GM23338 (cell line): ENCODE data around the gene NSMCE1. TPM values are rescaled to one million over a fixed set of nuclear protein-coding genes. Genes with fewer than 3 reads are reported as not detected.
"Not testable (repeated sequence)": the region's sequence is repeated elsewhere in the genome, so short reads cannot be mapped to it uniquely, and the experiment has no call there.

ENCODE experiments used
- ATAC-seq: fragments of 200-7000 bp; cut with Tn5 transposase; 3 replicates; pipeline ENCODE4 v1.9.1; 2020
- DNase-seq: peaks from one replicate; pipeline ENCODE4 v3.0.0-alpha.2; 2015; ENCODE audit warnings: low spot score
- H2AFZ ChIP-seq: fragments of 200-600 bp; sonication (generic); 2 replicates; pipeline ENCODE4 v1.8.0; 2016; ENCODE audit warnings: antibody characterized with exemption, mild to moderate bottlenecking, moderate library complexity
- H3F3A ChIP-seq: fragments of 200-600 bp; sonication (generic); replicated peaks from 2 replicates; pipeline ENCODE4 v1.8.0; 2017; ENCODE audit warnings: antibody characterized with exemption, mixed run types, low read depth
- H3K27ac ChIP-seq: fragments of 200-600 bp; sonication (generic); 2 replicates; pipeline ENCODE4 v1.6.1; 2016; ENCODE audit warnings: low read depth
- H3K27me3 ChIP-seq: fragments of 200-600 bp; sonication (generic); 2 replicates; pipeline ENCODE4 v1.8.0; 2016; ENCODE audit warnings: mild to moderate bottlenecking, mixed run types, moderate library complexity; ENCODE audit not compliant: insufficient read depth
- H3K36me3 ChIP-seq: fragments of 200-600 bp; sonication (generic); 2 replicates; pipeline ENCODE4 v1.8.0; 2016; ENCODE audit warnings: mild to moderate bottlenecking; ENCODE audit not compliant: insufficient read depth
- H3K4me1 ChIP-seq: fragments of 200-600 bp; sonication (generic); 2 replicates; pipeline ENCODE4 v1.8.0; 2016; ENCODE audit warnings: mild to moderate bottlenecking, moderate library complexity; ENCODE audit not compliant: insufficient read depth
- H3K4me2 ChIP-seq: fragments of 200-600 bp; sonication (generic); 2 replicates; pipeline ENCODE4 v1.7.1; 2017; ENCODE audit warnings: mixed run types
- H3K4me3 ChIP-seq: fragments of 200-600 bp; sonication (generic); 2 replicates; pipeline ENCODE4 v1.6.1; 2016; ENCODE audit warnings: mixed run types
- H3K79me2 ChIP-seq: fragments of 200-600 bp; sonication (generic); replicated peaks from 2 replicates; pipeline ENCODE4 v1.8.0; 2017; ENCODE audit warnings: mild to moderate bottlenecking; ENCODE audit not compliant: insufficient read depth
- H3K9me2 ChIP-seq: fragments of 200-600 bp; sonication (generic); 2 replicates; pipeline ENCODE4 v1.8.0; 2017; ENCODE audit not compliant: insufficient read depth
- H4K20me1 ChIP-seq: fragments of 200-600 bp; sonication (generic); replicated peaks from 2 replicates; pipeline ENCODE4 v1.8.0; 2017; ENCODE audit warnings: mild to moderate bottlenecking; ENCODE audit not compliant: insufficient read depth
- H3K27ac Mint-ChIP-seq: 2 replicates; pipeline ENCODE4 v1.8.0; 2020; ENCODE audit warnings: inconsistent platforms, mild to moderate bottlenecking, moderate library complexity, mixed read lengths
- H3K27me3 Mint-ChIP-seq: 3 replicates; pipeline ENCODE4 v1.8.0; 2022; ENCODE audit warnings: low read depth, mild to moderate bottlenecking, moderate library complexity, mixed read lengths, inconsistent platforms; ENCODE audit not compliant: insufficient read depth, poor library complexity
- H3K36me3 Mint-ChIP-seq: 3 replicates; pipeline ENCODE4 v1.8.0; 2021; ENCODE audit warnings: low read depth, mild to moderate bottlenecking, inconsistent platforms, moderate library complexity, mixed read lengths
- H3K4me1 Mint-ChIP-seq: 3 replicates; pipeline ENCODE4 v1.8.0; 2020; ENCODE audit warnings: mild to moderate bottlenecking, inconsistent platforms, mixed read lengths
- H3K4me3 Mint-ChIP-seq: 3 replicates; pipeline ENCODE4 v1.8.0; 2021; ENCODE audit warnings: moderate library complexity, mild to moderate bottlenecking, inconsistent platforms, mixed read lengths
- H3K9me3 Mint-ChIP-seq: 3 replicates; pipeline ENCODE4 v1.8.0; 2020; ENCODE audit warnings: moderate library complexity, mild to moderate bottlenecking, inconsistent platforms, mixed read lengths
- CREB1 ChIP-seq: fragments of 250-450 bp; sonication (Bioruptor Pico); IDR thresholded peaks from 2 replicates; pipeline ENCODE4 v1.5.0; 2020; ENCODE audit warnings: low read depth, mild to moderate bottlenecking, moderate library complexity
- JUNB ChIP-seq: IDR thresholded peaks from one replicate; pipeline ENCODE4 v1.6.1; 2016; ENCODE audit warnings: antibody characterized with exemption; ENCODE audit not compliant: unreplicated experiment
- NANOG ChIP-seq: IDR thresholded peaks from 2 replicates; pipeline ENCODE4 v1.6.1; 2016; ENCODE audit warnings: antibody characterized with exemption, borderline replicate concordance
- POLR2AphosphoS5 ChIP-seq: IDR thresholded peaks from 2 replicates; pipeline ENCODE4 v1.6.1; 2016; ENCODE audit warnings: antibody characterized with exemption, low read depth
- ZNF462 ChIP-seq: fragments of 250-450 bp; sonication (Bioruptor Pico); IDR thresholded peaks from 2 replicates; pipeline ENCODE4 v1.5.0; 2020; ENCODE audit warnings: mild to moderate bottlenecking, moderate library complexity
- polyA plus RNA-seq: library from polyadenylated mRNA; unstranded; fragments of >200 nt; fragmentation: Nextera tagmentation; extraction: Ambion mirVana; gene quantifications from 2 replicates; pipeline ENCODE4 v1.2.1, GENCODE V29; 2016
- total RNA-seq: library from RNA; depleted of rRNA; stranded (reverse); fragments of >200 nt; shearing (Covaris generic); gene quantifications from 2 replicates; pipeline ENCODE4 v1.2.3, GENCODE V29; 2014
- TF ChIP-seq, protein P1 (sequence below): IDR thresholded peaks from 2 replicates; pipeline ENCODE4 v1.6.1; 2016; ENCODE audit warnings: antibody characterized with exemption

The NSMCE1 gene
- total and polyA plus RNA-seq, 2 experiments from 2014 or later, result 30.6 to 50.8 TPM

DNA sequence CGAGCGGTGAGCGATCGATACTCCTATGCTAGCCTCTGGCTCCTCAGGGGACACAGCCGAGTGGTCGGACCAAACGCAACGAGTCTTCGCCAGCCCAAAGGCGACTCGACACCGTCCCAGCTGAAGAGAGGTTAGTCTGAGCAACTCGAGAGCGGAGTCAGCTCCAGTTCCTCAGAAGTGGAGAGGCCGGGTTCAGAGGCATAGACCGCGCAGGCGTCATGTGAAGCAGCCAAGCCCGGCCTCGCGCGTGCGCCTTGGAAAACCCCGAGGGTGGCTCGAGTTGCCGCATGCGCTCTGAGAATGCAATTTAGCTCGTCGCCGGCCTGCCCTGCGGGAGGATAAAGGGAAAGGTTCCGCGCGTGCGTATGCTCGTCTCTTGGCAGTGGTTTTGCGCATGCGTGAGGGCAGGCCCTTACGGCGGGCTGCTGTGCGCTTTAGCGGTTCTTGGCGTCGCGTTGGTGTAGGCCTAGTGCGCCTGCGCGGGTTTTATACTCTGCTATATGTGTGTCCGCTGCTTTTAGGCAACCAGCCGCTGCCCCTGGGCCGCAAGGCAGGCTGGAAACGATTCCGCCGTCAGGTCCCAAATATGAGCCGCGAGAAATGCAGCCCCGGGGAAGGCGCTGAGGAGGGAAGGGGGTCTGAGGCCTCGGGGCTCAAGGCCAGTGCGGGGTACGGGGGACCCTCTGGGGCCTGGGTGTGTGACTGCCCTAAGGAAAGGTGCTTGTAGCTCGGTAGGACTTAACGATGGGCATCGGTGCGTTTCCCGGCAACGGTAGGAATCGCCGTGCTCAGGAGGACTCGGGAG lies 64.9 kb downstream of the NSMCE1 start, which contains the start of gene KDM8:
Gene KDM8, plus strand, starts transcription at position 20 of the 805 bp plus-strand sequence. CDS start 6,598 bp downstream, outside the sequence.
- peaks cover 14% of the 10 kb centered on the region; the same call in 2 of the 3 replicates for H3K4me1 Mint-ChIP-seq
- Histone ChIP-seq H2AFZ (peak within 1 kb of the TSS; percentile 91), H3K4me2 (peak within 1 kb of the TSS; percentile 96), H3K9me2 (no peaks in the 10 kb centered on the region), H3K4me3 (peak within 1 kb of the TSS; percentile 65), H3K79me2 (peaks cover 14% of the 10 kb centered on the region), H3K27me3 (no peaks in the 10 kb centered on the region), H3K27ac (peak within 1 kb of the TSS; percentile 96), H3F3A (no peaks in the 10 kb centered on the region), H3K36me3 (no peaks in the 10 kb centered on the region), H3K4me1 (peaks cover 4% of the 10 kb centered on the region; the same call in 1 of the 2 replicates), H4K20me1 (no peaks in the 10 kb centered on the region)
- TF ChIP-seq, protein P1, sequence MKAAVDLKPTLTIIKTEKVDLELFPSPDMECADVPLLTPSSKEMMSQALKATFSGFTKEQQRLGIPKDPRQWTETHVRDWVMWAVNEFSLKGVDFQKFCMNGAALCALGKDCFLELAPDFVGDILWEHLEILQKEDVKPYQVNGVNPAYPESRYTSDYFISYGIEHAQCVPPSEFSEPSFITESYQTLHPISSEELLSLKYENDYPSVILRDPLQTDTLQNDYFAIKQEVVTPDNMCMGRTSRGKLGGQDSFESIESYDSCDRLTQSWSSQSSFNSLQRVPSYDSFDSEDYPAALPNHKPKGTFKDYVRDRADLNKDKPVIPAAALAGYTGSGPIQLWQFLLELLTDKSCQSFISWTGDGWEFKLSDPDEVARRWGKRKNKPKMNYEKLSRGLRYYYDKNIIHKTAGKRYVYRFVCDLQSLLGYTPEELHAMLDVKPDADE, result peak; percentile 71
- TF ChIP-seq POLR2AphosphoS5, result peak; percentile 70
- TF ChIP-seq JUNB, result no peak
- peak within 1 kb of the TSS; percentile 100 for H3K27ac Mint-ChIP-seq
- H3K9me3 Mint-ChIP-seq, result peaks cover 7% of the 10 kb centered on the region
- DNase-seq (peak; percentile 98), ATAC-seq (peak; percentile 92)
- no peaks in the 10 kb centered on the region for H3K36me3 Mint-ChIP-seq
- H3K27me3 Mint-ChIP-seq, result peaks cover 15% of the 10 kb centered on the region
- H3K4me3 Mint-ChIP-seq, result peak within 1 kb of the TSS; percentile 96

GRCh38 chr16:27202923-27203506 lies 65.6 kb downstream of the NSMCE1 start:
- H3K27ac ChIP-seq, result peak overlapping the region; percentile 96
- DNase-seq (peak; percentile 96), ATAC-seq (peak; percentile 80)
- peak overlapping the region; percentile 75 for H2AFZ ChIP-seq
- Mint-ChIP-seq H3K4me1 (peaks cover 18% of the 10 kb centered on the region), H3K36me3 (no peaks in the 10 kb centered on the region), H3K27ac (peak overlapping the region; percentile 100), H3K9me3 (peaks cover 7% of the 10 kb centered on the region), H3K4me3 (peak overlapping the region; percentile 96), H3K27me3 (peaks cover 15% of the 10 kb centered on the region)
- no peaks in the 10 kb centered on the region for H3K36me3 ChIP-seq
- peaks cover 4% of the 10 kb centered on the region; the same call in 1 of the 2 replicates for H3K4me1 ChIP-seq
- H3K4me3 ChIP-seq, result peak overlapping the region; percentile 65
- peak overlapping the region; percentile 96 for H3K4me2 ChIP-seq
- no peaks in the 10 kb centered on the region for H3F3A ChIP-seq
- H3K79me2 ChIP-seq, result peaks cover 14% of the 10 kb centered on the region
- H3K9me2 ChIP-seq, result no peaks in the 10 kb centered on the region
- no peak for TF ChIP-seq ZNF462 (CRISPR knock-in tag)
- no peak for TF ChIP-seq NANOG
- TF ChIP-seq, protein P1, result no peak
- TF ChIP-seq CREB1 (CRISPR knock-in tag), result peak; percentile 83; the same call in 1 of the 2 replicates
- H3K27me3 ChIP-seq, result no peaks in the 10 kb centered on the region
- H4K20me1 ChIP-seq, result no peaks in the 10 kb centered on the region

- H4K20me1 ChIP-seq, result not testable (repeated sequence)
Observed at GRCh38 chr16:27200914-27201313, 67.7 kb downstream of the NSMCE1 start.

More at GRCh38 chr16:27200914-27201313, 67.7 kb downstream of the NSMCE1 start:
- not testable (repeated sequence) for H3K27me3 ChIP-seq, H3K36me3 Mint-ChIP-seq, H3K27ac ChIP-seq, H3K9me2 ChIP-seq, H2AFZ ChIP-seq, H3K27ac Mint-ChIP-seq, DNase-seq, ATAC-seq, H3K4me2 ChIP-seq, H3K4me1 ChIP-seq, H3F3A ChIP-seq, H3K4me3 Mint-ChIP-seq, H3K9me3 Mint-ChIP-seq, H3K36me3 ChIP-seq, H3K4me3 ChIP-seq
- Mint-ChIP-seq H3K4me1 (peaks cover 21% of the 10 kb centered on the region), H3K27me3 (peaks cover 22% of the 10 kb centered on the region)
- H3K79me2 ChIP-seq, result peaks cover 11% of the 10 kb centered on the region
